ENCODE measurements around the gene ZNF211. TPM values are rescaled to one million over a fixed set of nuclear protein-coding genes. Genes with fewer than 3 reads are reported as not detected.

The ZNF211 gene
- total and polyA plus RNA-seq, 9 of the 15 experiments (the other 6 are each of a cell fraction or from before 2014, with no cell fraction given): 1.3 to 11.6 (median 4.5) TPM

GRCh38 chr19:57613941-57614743 lies 18.8 kb upstream of the ZNF211 start, which contains the start of gene ZNF134 (continued):
- TF ChIP-seq NR2C1 (IDR thresholded peaks at IDR 0.05): no peak
- TF ChIP-seq NR2C1 (tag; IDR thresholded peaks at IDR 0.05): 0 out of 2 replicates have a peak, but pooled peaks have one; percentile 11
- TF ChIP-seq CBFA2T2 (conservative IDR thresholded peaks at IDR 0.05): no peak
- TF ChIP-seq ZBTB33 (CRISPR knock-in tag; IDR thresholded peaks at IDR 0.05): peak; percentile 71
- TF ChIP-seq ZNF239 (CRISPR knock-in tag; IDR thresholded peaks at IDR 0.05): no peak
- no peak for TF ChIP-seq PTBP1 (IDR thresholded peaks at IDR 0.05; ENCODE audit: low read depth, low read length)
- no peak for TF ChIP-seq ZNF277 (CRISPR knock-in tag; IDR thresholded peaks at IDR 0.05; ENCODE audit: borderline replicate concordance)
- TF ChIP-seq ZEB2 (IDR thresholded peaks at IDR 0.05): no peak
- TF ChIP-seq AFF1 (IDR thresholded peaks at IDR 0.05; ENCODE audit: low read depth in 1 of 2, partially characterized antibody in 2 of 2): peak in 1 of 2 experiments; percentile 89
- TF ChIP-seq RBM34 (IDR thresholded peaks at IDR 0.05; ENCODE audit: borderline replicate concordance, insufficient read depth, low read length): no peak
- 0 out of 2 replicates have a peak, but pooled peaks have one; percentile 26 for TF ChIP-seq ETS1 (conservative IDR thresholded peaks at IDR 0.05; ENCODE audit: control insufficient read depth, low read depth, low read length)
- no peak; the same call in 1 of the 2 replicates for TF ChIP-seq ZBTB1 (CRISPR knock-in tag; IDR thresholded peaks at IDR 0.05; ENCODE audit: borderline replicate concordance, low read depth)
- TF ChIP-seq RBM22 (IDR thresholded peaks at IDR 0.05; ENCODE audit: low read depth, low read length, poor library complexity, severe bottlenecking): no peak
- no peak for TF ChIP-seq ZNF551 (CRISPR knock-in tag; IDR thresholded peaks at IDR 0.05)
- TF ChIP-seq XRCC4 (IDR thresholded peaks at IDR 0.05; ENCODE audit: extremely low read depth, insufficient read depth, insufficient read length): no peak
- no peak for TF ChIP-seq TCF3 (CRISPR knock-in tag; IDR thresholded peaks at IDR 0.05)

Measured in K562 (cell line).